Stomach (tissue), 4 donors: ENCODE results near the gene OLA1.

Source experiments
- POLR2A ChIP-seq, 4 donors: fragments of 450-650 bp; IDR thresholded peaks; one replicate each; pipeline ENCODE4 v1.6.1; 2016; ENCODE audit warnings: antibody characterized with exemption in 4 of 4, control low read depth in 2 of 4, mild to moderate bottlenecking in 1 of 4, moderate library complexity in 1 of 4
- POLR2AphosphoS5 ChIP-seq, 3 donors: sonication (generic); formaldehyde crosslinking; IDR thresholded peaks; one replicate each; pipeline ENCODE4 v1.6.1; 2016; ENCODE audit warnings: antibody characterized with exemption in 3 of 3
- TF ChIP-seq, protein P1 (sequence below), 7 experiments: fragments of 450-650 bp in 4 of 7; fragments of 200-600 bp in 3 of 7; sonication (generic) in 3 of 7; IDR thresholded peaks; one replicate each; pipeline ENCODE4 v1.5.1; 2016 to 2019; ENCODE audit warnings: antibody characterized with exemption in 7 of 7, control low read depth in 2 of 7, mild to moderate bottlenecking in 1 of 7

DNA sequence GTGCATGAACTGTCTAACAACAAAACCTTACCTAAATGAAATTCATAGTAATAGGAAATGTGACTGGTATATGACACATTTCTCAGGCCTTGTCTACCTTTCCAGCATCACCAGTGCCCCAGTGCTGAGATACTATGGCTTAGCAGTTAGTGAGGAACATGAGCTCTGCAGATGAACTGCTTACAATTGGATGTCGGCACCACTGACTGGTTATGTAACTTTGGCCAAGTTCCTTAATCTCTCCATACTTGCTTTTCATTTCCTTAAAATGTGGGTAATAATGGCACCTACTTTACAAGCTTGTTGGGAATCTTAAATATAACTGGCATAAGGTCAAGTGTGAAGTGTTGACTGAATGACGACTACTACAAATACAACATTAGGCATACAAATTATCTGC is 136.3 kb downstream of the OLA1 start:
- TF ChIP-seq, protein P1, sequence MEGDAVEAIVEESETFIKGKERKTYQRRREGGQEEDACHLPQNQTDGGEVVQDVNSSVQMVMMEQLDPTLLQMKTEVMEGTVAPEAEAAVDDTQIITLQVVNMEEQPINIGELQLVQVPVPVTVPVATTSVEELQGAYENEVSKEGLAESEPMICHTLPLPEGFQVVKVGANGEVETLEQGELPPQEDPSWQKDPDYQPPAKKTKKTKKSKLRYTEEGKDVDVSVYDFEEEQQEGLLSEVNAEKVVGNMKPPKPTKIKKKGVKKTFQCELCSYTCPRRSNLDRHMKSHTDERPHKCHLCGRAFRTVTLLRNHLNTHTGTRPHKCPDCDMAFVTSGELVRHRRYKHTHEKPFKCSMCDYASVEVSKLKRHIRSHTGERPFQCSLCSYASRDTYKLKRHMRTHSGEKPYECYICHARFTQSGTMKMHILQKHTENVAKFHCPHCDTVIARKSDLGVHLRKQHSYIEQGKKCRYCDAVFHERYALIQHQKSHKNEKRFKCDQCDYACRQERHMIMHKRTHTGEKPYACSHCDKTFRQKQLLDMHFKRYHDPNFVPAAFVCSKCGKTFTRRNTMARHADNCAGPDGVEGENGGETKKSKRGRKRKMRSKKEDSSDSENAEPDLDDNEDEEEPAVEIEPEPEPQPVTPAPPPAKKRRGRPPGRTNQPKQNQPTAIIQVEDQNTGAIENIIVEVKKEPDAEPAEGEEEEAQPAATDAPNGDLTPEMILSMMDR (IDR thresholded peaks at IDR 0.05): no peak
- TF ChIP-seq POLR2AphosphoS5 (IDR thresholded peaks at IDR 0.05) (no peak), POLR2A (IDR thresholded peaks at IDR 0.05) (no peak)
